H7 (cell line): ENCODE measurements around the gene CKAP2. TPM values are rescaled to one million over a fixed set of nuclear protein-coding genes. Genes with fewer than 3 reads are reported as not detected.

Source experiments
- total RNA-seq: library from RNA; depleted of rRNA; stranded (reverse); fragments of >200 nt; shearing (Covaris generic); gene quantifications from 2 replicates; pipeline ENCODE4 v1.2.3, GENCODE V29; 2014; rRNA removed

The CKAP2 gene
- total RNA-seq, 1 experiment from 2014 or later: 35.8 TPM

Other genes with a start within 250 kb of the CKAP2 start
- 0.07 TPM in 2 replicates for gene THSD1, start 49.3 kb upstream of the CKAP2 start, total RNA-seq
- 13.8 and 21.3 TPM in 2 replicates for gene VPS36, start 4.8 kb upstream of the CKAP2 start, total RNA-seq
- gene HNRNPA1L2, start 187.0 kb downstream of the CKAP2 start, total RNA-seq: 1.7 TPM in 2 replicates
- gene SUGT1, start 197.4 kb downstream of the CKAP2 start, total RNA-seq: 39.9 and 47.7 TPM in 2 replicates